ENCODE measurements around the gene KIF5C.
"Not testable (repeated sequence)": the region's sequence is repeated elsewhere in the genome, so short reads cannot be mapped to it uniquely, and the experiment has no call there.

The KIF5C gene

GRCh38 chr2:148968301-148968700, 93.3 kb downstream of the KIF5C start:
- DNase-seq = no peak

GRCh38 chr2:148968776-148969319, 93.8 kb downstream of the KIF5C start:
- DNase-seq = peak; percentile 25

GRCh38 chr2:148969659-148970061, 94.6 kb downstream of the KIF5C start:
- DNase-seq = no peak

GRCh38 chr2:148970385-148970784, 95.4 kb downstream of the KIF5C start:
- no peak for DNase-seq

- no peak for DNase-seq
Observed at GRCh38 chr2:148971547-148971946, 96.5 kb downstream of the KIF5C start.

- no peak for DNase-seq
Observed at GRCh38 chr2:148974095-148974494, 99.1 kb downstream of the KIF5C start.

- no peak for DNase-seq
Observed at GRCh38 chr2:148978026-148978685, 103.1 kb downstream of the KIF5C start.

GRCh38 chr2:148978706-148979105, 103.7 kb downstream of the KIF5C start:
- DNase-seq = no peak

- no peak for DNase-seq
Observed at GRCh38 chr2:148979164-148979918, 104.3 kb downstream of the KIF5C start.

- DNase-seq = peak; percentile 6
Observed at GRCh38 chr2:148979919-148980277, 104.9 kb downstream of the KIF5C start.

GRCh38 chr2:148980496-148980895, 105.5 kb downstream of the KIF5C start:
- not testable (repeated sequence) for DNase-seq

- DNase-seq = no peak
Observed at GRCh38 chr2:148981324-148981723, 106.3 kb downstream of the KIF5C start.

GRCh38 chr2:148981781-148982180, 106.8 kb downstream of the KIF5C start:
- DNase-seq = no peak

- DNase-seq = peak; percentile 13
Observed at GRCh38 chr2:148982282-148982681, 107.3 kb downstream of the KIF5C start.

GRCh38 chr2:148983896-148984295, 108.9 kb downstream of the KIF5C start:
- DNase-seq = no peak

- no peak for DNase-seq
Observed at GRCh38 chr2:148984449-148984848, 109.4 kb downstream of the KIF5C start.

GRCh38 chr2:148987286-148987685, 112.3 kb downstream of the KIF5C start:
- DNase-seq = no peak

- DNase-seq = no peak
Observed at GRCh38 chr2:148988337-148988736, 113.3 kb downstream of the KIF5C start.

GRCh38 chr2:148989882-148990493, 115.0 kb downstream of the KIF5C start:
- peak; percentile 83 for DNase-seq

GRCh38 chr2:148990968-148991367, 115.9 kb downstream of the KIF5C start:
- peak; percentile 82 for DNase-seq

- DNase-seq = no peak
Observed at GRCh38 chr2:148992448-148992847, 117.4 kb downstream of the KIF5C start.

- no peak for DNase-seq
Observed at GRCh38 chr2:148993351-148993750, 118.3 kb downstream of the KIF5C start.

GRCh38 chr2:148994341-148994740, 119.3 kb downstream of the KIF5C start:
- peak; percentile 40 for DNase-seq

GRCh38 chr2:148996805-148997204, 121.8 kb downstream of the KIF5C start:
- no peak for DNase-seq
